HG03159 (cell line): Measurements from ENCODE around the gene PRPF4.
A peak's percentile ranks its signal among the peaks of the same experiment; 100 is the strongest.
"Not testable (repeated sequence)": the region's sequence is repeated elsewhere in the genome, so short reads cannot be mapped to it uniquely, and the experiment has no call there.

Experiments used
- ATAC-seq: cut with Tn5 transposase; IDR thresholded peaks from one replicate; pipeline ENCODE4 v1.9.1; 2021; ENCODE audit warnings: mild to moderate bottlenecking, moderate library complexity; ENCODE audit not compliant: unreplicated experiment

Gene PRPF4

DNA sequence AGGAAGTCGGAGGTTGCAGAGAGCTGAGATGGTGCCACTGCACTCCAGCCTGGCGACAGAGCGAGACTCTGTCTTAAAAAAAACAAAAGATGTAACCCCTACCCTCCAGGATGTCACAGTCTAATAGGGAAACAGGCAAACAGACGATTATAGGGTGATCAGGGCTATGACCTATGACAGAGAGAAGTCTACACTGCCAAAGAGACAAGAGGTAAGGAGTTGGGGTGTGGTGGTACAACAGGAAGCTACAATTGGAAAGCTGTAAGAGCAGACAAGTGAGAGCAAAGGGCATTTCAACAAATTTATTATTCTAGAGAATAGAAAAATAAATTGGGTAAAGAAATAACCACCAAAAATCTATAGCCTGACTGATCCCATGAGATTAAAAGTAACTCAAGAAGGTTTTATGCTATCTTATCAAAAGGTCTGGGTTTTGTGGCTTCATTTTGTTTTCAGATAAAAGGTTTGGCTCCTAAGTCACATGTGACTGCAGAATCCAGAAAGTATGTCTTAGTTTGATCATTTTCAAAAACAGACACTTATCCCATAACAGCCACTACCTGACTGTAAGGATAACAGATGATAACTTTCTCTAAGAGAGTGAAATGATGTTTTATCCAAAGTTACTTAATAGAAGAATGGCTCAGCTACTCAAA lies 7.4 kb upstream of the PRPF4 start:
- ATAC-seq: no peak

DNA sequence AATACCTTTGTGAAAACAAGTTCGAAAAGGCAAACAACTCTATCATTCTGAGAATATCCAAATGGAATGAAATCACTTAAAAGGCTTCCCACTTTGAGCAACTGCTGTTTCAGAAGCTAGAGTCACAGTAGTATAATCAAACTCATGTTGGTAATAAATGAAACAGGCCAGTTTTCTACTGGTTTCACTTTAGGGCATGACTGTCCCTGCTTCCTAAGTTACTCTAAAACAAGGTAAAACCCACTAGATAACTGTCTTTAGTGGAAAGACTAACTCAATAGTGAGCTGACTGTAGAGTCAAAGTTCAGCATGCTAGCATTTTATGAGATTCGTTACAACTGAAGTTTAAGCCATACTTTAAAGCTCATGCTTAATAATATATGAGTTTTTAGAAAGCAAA lies 6.1 kb upstream of the PRPF4 start:
- ATAC-seq: no peak

DNA sequence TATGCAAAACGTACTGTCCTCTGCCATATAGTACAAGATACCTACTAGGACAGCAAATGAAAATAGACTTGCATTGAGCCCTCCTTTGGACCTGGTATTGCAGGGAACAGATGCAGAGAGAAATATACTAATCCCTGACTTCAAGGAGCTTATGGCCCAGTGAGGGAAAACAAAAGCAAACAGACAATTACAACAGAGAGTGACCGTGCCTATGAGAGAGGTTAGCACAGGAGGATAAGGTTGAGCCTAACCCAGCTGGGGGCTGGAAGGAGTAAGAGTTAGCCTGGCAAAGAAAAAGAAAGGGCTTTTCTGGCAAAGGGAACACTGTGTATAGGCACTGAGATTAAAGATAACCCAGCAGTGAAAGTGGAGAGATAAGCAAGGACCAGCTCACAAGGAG lies 5.6 kb upstream of the PRPF4 start:
- no peak for ATAC-seq

DNA sequence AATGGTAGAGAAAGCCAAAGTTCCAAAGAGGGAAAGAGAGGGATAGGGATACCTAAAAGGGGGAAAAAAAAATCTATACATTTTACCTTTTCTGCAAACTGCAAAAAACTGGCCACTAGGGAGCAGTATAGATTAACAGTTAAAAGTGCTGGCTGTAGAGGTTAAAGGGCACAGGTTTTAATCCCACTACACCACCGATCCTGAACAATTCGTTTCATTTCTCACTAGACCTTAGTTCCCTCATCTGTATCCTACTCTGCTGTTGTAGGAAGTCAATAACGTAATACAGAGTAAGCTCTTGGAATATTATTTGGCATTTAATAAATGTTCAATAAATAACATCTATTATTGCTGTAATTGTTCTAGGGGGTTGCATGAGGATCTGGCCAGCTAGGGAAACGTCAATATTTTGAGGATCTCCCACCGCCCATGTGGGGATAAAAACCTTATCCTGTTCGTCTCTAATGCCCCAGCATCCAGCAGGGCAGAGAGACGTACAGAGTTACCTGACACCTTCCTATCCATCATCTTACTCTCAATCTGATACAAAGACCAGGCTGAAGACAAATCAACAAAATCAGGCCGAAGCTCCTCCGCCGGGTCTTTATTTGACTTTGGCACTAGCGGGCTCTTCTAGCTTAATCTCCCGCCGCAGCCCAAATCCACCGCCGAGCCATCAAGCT lies 843 bp upstream of the PRPF4 start:
- ATAC-seq: peak; percentile 7

DNA sequence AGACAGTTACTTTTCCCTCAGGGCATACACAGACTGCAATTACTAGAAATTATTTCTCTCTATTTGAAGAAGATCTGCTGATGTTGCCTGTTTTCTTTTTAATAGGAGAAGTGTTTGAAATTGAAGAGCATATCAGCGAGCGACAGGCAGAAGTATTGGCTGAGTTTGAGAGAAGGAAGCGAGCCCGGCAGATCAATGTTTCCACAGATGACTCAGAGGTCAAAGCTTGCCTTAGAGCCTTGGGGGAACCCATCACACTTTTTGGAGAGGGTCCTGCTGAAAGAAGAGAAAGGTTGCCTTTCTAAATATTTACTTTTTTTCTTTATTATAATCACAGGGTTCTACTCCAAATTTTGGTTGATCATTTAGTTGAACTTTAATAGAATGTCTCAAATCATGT lies 3.4 kb downstream of the PRPF4 start:
- no peak for ATAC-seq

DNA sequence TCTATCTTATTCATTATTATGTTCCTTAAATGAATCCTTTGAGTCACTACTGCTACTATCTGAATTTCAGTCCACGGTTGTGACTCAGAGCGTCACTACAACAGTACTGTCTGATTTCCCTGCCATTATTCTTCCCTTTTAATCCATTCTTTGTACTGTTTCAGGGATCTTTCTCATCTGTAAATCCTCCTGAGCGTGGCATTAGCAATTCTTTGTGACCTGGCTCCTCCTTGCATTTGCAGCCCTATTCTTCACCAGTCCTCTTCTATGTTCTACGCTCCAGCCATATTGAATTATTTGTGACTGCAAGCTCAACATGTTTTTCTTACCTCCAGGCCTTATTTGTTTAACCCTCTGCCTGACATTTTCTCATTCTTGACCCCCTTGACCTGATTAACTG lies 5.9 kb downstream of the PRPF4 start:
- ATAC-seq: no peak

DNA sequence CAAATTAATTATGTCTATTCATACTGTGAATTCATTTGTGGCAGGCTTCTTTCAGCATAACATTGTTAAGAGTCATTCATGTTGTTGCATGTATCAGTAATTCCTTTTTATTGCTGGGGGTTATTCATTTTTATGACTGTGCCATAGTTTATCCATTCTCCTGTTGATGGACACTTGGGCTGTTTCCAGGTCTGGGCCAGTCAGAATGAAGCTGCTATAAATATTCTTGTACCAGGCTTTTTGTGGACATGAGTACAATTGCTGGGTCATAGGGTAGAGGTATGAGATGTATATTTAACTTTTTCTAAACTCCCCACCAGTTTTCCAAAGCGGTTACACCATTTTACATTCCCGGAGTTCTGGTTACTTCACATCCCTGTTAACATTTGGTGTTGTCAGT lies 13.6 kb downstream of the PRPF4 start:
- ATAC-seq: no peak

DNA sequence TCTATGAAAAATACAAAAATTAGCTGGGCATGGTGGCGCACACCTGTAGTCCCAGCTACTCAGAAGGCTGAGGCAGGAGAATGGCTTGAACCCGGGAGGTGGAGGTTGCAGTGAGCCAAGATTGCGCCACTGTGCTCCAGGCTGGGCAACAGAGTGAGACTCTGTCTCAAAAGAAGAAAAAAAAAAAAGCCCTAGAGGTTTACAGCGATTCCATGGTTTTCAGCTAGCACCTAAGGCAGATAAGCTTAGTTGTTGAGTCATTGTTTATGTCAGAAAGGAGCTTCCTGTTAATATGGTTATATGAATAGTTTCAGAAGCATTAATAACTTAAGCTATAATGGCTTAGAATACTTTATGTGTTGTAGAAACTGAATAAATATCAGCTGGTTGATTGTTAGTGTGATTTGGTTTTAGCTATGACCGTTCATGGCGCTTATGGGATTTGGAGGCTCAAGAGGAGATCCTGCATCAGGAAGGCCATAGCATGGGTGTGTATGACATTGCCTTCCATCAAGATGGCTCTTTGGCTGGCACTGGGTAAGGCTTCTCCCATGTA lies 14.7 kb downstream of the PRPF4 start:
- no peak for ATAC-seq

DNA sequence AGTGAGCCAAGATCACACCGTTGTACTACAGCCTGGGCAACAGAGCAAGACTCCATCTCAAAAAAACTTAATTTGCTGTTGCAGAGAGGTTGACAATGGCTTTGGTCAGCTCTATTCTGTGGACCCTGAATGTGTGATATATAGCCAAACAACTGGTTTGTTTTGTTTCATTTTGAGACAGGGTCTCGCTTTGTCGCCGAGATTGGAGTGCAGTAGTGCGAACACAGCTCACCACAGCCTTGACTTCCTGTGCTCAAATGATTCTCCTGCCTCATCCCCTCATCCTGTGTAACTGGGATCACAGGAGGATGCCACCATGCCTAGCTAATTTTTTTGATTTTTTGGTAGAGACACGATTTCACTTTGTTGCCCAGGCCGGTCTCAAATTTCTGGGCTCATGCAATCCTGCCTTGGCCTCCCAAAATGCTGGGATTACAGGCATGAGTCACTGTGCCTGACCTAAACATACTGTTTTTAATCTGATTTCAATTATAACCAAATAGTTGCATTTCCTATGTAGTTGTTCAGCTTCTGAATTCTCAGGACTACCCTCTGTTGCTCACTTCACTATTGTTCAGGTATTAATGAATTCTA lies 17.9 kb downstream of the PRPF4 start:
- ATAC-seq: no peak

DNA sequence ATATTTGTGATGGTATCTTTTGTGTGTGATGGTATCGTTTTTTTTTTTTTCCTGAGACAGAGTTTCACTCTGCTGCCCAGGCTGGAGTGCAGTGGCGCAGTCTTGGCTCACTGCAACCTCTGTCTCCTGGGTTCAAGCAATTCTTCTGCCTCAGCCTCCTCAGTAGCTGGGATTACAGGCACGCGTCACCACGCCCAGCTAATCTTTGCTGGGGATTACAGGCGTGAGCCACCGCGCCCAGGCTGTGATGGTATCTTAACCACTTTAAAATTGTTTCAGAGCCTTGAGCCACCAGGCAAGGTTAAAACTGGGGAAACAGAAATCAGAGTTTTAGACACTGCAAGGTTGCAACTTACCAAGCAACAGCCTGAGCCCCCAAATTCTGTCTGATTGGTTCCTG lies 20.8 kb downstream of the PRPF4 start:
- ATAC-seq: not testable (repeated sequence)

DNA sequence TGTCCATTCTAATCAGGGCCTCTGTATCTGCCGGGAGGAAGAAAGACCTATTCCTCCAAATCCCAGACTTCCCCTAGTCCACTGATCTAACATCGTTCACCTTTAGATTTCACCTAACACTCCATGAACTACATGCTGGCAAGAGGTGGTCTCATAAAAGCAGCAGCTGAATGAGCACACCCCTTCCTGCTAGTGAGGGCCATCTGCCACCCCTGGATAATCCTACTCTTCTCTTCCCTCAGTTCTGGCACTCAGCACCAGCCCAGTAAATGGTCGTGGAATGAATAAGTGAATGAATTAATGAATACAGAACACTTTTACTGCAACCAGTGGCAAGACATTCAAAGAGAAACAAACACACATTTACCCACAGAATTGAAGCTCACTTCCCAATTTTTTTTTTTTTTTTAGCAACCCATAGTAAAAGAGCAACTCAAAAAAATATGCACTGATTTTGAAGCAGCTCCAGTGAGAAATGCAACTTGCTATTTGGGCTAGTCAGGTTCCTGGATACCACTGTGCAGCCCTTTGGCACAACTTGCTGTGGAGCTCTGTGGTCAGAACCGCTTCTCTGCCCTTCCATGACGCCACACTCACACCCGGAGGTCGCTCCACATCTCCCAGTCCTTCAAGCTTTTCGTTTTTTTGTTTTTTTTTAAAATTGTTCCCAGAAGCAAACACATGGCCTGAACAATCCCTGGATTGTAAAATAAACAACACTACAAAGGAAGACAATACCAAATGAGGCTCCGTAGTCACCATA lies 21.5 kb downstream of the PRPF4 start:
- no peak for ATAC-seq

DNA sequence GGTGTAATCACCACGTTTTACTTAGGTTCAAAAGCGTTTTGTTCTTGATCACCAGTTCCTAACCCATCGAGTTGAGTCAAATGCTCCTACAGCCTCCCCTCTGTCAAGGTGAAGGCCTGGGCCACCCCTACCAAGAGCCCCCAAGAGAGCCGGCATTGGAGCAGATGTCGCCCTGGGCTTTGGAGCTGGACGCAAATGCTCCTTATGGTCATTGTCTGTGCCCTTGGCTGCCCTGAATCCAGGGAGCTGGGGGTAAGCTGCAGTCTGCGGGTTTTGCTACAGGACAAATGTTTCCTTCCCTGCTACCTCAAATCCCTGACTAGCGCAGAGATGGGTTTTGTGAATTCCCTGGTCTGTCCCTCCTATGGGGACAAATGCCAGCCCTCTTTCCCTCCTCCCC lies 22.9 kb downstream of the PRPF4 start:
- ATAC-seq: no peak

DNA sequence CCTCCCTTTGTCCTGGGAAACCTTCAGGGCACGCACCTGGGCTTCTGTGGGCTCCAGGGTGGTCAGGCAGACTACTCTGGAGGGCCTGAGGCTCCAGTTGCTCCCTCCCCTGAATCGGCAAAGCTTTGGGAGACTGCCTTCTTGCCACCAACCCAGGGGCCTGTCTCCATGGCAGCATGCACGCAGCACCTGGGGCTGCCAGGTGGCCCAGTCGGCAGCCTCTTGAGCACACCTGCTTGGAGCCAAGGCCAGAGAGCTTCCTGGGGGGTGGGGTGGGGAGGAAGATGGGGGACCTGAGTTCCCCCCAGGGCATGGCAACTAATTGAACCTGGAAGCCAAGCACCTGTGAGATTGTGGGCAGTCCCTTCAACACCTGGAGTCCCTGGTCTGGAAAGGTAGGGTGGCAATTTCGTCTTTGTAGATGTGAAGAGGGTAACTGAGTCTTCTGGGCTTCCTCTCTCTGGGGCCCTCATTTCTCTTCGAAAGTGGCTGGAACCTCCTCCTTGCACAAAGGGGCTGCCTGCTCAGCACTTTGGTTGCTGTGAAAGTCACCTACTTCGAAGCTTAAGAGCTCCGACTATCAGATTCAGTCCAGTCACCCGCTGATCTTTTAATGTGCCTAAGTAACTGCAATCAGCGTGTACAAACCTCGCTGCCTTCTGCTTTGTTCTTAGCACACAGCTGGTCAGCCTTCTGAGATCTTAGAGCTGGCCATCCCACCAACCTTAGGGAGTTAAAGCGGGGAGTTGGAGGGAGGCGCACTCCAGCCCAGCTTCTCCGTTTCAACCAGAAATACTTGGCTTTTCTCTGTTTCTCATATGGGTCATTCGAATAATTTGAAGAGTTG lies 23.7 kb downstream of the PRPF4 start:
- no peak for ATAC-seq

DNA sequence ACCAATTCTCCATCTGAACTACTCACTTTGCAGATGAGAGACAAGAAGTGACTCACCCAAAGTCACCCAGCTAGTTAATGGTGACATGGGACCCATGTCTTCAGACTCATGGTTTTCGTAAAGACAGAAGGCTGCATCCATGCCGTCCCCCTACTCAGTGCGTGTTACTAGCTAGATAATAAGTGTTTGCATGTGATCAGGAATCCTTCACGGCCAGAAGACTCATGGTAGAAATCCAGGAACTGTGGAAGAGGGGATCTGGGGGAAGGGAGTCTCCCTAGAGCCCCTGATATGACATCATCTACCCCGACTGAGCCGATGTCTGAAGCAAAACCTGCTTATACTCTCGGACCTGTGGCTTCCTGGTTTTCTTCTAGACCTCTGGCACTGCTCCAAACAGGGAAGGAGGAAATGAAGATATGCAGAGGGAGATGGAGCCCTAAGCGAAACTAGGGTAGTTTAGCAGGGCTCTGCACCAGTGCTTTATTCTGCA lies 24.4 kb downstream of the PRPF4 start:
- no peak for ATAC-seq

DNA sequence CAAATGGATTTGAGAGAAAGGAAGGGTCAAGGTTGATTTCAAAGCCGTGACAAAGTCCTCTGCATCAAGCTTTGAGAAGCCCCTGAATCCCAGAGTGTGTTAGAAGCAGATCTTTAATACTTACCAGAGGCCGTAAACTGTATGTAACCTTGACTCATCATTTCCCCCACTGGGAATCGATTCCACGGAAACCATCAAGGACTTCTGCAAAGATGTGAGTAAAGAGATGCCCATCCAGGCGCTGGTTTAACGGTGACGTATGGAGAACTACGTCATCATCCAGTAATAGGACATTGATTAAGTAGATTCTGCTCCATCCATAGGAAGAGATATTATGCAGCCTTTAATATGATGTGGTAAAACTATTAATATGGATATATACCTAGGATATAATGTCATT lies 26.1 kb downstream of the PRPF4 start:
- no peak for ATAC-seq

DNA sequence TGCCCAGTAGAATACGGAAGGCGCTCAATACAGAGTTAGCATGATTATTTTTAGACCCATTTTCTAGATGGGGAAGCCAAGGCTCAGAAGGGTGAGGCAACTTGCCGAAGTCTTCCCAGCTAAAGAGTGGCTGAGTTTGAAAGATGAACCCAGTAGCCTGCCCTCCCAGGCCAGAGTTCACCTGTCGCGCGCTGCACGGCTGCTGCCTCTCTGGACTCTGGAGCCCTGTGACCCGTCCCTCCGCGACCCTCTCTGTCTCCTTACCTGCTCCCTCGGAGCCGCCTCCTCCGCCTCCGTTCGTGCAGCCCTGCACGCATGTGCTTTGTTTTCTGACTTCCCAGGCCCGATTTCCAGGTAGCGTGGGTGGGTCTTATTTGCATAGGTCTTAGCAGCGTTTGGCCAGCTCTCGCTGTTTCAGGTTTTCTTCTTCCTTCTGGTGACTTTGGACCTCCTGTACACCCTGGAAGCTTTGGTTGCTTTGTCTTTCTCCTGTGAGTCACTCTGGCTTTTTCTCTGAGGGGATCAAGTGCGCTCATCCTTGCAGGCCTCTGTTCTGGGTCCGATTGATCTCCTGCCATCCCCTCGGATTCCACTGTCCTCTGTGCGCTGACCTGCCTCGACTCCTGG lies 27.4 kb downstream of the PRPF4 start, which contains the start of gene RNF183:
Gene RNF183, minus strand, starts transcription at position 585 of the 627 bp plus-strand sequence. CDS start 5,192 bp downstream, outside the sequence.
- ATAC-seq: no peak

DNA sequence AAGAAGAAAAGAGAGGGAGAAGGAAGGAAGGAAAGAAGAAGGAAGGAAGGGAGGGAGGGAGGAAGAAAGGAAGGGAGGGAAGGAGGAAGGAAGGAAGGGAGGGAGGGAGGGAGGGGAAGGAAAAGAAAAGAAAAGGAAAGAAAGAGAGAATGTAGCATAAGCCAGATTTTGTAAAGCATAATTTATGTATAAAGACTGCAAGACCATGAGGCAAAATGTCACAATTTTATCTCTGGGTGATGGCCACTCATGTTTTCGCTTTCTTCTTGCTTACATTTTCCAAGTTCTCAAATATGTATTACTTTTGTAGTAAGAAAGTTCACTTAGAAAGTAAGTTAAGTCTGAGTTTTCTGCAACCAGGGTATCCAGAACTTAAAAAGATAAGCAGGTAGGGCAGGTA lies 31.1 kb downstream of the PRPF4 start:
- ATAC-seq: no peak

DNA sequence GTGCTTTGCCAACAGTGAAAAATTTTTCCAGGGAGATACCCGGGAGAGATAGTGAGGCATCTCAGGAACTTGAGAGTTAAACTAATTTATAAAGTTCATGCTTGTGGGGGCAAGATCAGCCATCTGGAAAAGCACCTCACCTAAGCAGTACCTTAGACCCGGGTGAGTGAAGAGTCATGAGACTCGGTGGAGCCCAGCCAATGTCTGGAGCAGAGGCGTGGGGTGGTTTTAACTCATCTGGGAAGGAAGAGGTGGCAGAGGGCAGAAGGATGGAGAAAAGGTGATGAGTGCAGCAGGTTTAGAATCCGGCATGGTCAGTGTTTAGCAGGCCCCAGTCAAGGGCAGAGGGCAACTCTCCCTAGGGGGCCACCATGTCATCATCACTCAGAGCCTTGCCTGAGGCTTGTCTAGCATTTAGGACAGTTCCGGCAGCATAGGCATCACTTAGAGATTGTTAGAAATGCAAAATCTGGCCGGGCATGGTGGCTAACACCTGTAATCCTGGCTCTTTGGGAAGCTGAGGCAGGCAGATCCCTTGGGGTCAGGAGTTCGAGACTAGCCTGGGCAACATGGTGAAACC lies 32.0 kb downstream of the PRPF4 start:
- no peak for ATAC-seq

DNA sequence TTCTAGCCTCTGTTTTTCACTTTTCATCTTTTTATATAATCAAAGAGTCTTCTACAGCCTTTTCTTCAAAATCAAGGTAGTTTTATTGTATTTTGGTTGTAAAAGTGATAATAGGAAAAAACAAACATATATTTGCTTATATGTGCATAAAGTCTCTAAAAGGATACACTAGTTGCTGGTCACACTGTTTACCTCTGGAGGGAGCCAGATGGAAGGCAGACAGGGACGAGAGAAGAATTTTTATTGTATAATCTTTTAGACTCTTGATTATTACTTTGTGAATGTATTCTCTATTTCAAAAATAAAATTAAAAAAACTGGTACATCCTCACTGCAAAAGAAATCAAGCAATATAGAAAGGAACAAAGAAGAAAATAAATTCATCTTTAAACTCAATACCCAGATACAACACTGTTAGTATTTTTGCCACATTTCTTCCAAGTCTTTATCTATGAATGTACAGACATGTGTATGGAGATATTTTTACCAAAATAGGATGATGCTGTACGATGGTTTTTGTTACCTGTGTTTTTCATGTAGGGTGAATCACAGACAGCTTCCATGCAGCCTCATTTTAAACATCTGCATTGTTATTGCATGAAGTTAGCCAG lies 33.9 kb downstream of the PRPF4 start:
- ATAC-seq: peak; percentile 56
